Thyroid gland (tissue), 4 donors: ENCODE data around the gene ZNF593. TPM values are rescaled to one million over a fixed set of nuclear protein-coding genes. Genes with fewer than 3 reads are reported as not detected.

Source experiments
- DNase-seq, 2 donors: peaks; one replicate each; pipeline ENCODE4 v3.0.0-alpha.2; 2019
- H3K27ac ChIP-seq, 3 donors: fragments of 200-600 bp; sonication (generic); 1 replicate in 2 of 3; 2 replicates in 1 of 3; pipeline ENCODE4 v1.5.1; 2016 to 2019; ENCODE audit warnings: mild to moderate bottlenecking in 1 of 3, moderate library complexity in 1 of 3
- H3K27me3 ChIP-seq: fragments of 200-600 bp; sonication (generic); one replicate; pipeline ENCODE4 v1.5.1; 2019
- H3K36me3 ChIP-seq, 2 donors: fragments of 200-600 bp; sonication (generic); one replicate each; pipeline ENCODE4 v1.5.1; 2016 to 2019
- H3K4me1 ChIP-seq, 2 donors: fragments of 200-600 bp; sonication (generic); one replicate each; pipeline ENCODE4 v1.5.1; 2017 to 2019
- H3K4me3 ChIP-seq, 3 donors: fragments of 200-600 bp; sonication (generic); replicated peaks in 1 of 3; 1 replicate in 2 of 3; 2 replicates in 1 of 3; pipeline ENCODE4 v1.5.1; 2016; ENCODE audit warnings: mild to moderate bottlenecking in 1 of 3
- H3K9me3 ChIP-seq: fragments of 200-600 bp; sonication (generic); one replicate; pipeline ENCODE4 v1.5.1; 2017
- POLR2A ChIP-seq, 2 donors: fragments of 450-650 bp; IDR thresholded peaks; one replicate each; pipeline ENCODE4 v1.6.1; 2017; ENCODE audit warnings: antibody characterized with exemption in 2 of 2, mild to moderate bottlenecking in 2 of 2, moderate library complexity in 1 of 2
- WGBS, 2 donors: methylation state at CpG; one replicate each; pipeline ENCODE4 v1.1.5; 2017; 5-methylcytosine and 5-hydroxymethylcytosine counted together
- intact Hi-C: fragments of 100-400 bp; cut with DNase I; formaldehyde crosslinking; loops from one replicate; pipeline ENCODE4 v1.15.1; 2023
- total RNA-seq, 4 donors: library from RNA; depleted of rRNA; stranded (reverse); fragments of >200 nt; gene quantifications; one replicate each; pipeline ENCODE4 v1.2.3, GENCODE V29; 2016
- TF ChIP-seq, protein P1 (sequence below), 6 experiments: fragments of 200-600 bp in 3 of 6; fragments of 450-650 bp in 3 of 6; sonication (generic) in 3 of 6; IDR thresholded peaks; one replicate each; pipeline ENCODE4 v1.5.1; 2016 to 2019; ENCODE audit warnings: antibody characterized with exemption in 6 of 6, mild to moderate bottlenecking in 2 of 6, inconsistent platforms in 1 of 6, moderate library complexity in 1 of 6

ZNF593 gene
- total RNA-seq, result 10 to 100 TPM; 18.3 to 65.8 (median 27.3) TPM

DNA sequence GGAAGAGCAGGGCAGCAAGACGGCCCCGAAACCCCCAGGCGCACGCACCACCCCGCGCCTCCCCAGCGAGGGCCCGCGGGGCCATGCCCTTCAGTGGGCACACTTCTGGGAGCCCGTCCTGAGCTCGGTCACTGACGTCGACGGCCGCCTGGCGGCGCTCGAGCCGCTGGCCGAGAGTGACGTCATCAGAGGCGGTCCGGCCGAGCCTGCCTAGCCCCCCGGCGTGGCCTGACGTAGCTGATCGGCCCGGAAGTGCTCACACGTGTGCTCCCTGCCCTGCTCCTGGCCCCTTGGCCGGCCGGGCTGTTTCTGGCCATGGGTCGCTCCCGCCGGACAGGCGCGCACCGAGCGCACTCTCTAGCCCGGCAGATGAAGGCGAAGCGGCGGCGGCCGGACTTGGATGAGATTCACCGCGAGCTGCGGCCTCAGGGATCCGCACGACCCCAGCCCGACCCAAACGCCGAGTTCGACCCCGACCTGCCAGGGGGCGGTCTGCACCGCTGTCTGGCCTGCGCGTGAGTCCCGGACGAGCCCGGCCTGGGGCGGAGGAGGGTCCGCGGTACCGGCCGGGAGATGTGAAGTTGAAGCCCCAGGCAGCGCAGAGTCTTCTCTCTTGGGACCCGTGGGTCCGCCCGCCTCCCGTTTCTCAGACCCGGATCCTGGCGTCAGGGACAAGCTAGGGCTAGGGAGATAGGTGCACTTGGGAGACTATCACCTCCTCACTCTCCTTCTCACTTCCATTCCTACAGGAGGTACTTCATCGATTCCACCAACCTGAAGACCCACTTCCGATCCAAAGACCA, at the start of gene ZNF593:
ZNF593 (plus strand) TSS at position 240 of the 803 bp plus-strand sequence; CDS start at position 316, 76 bp downstream.
- peaks cover 8 to 18% of the 10 kb centered on the region in 2 donors for H3K4me1 ChIP-seq
- no peaks in the 10 kb centered on the region for H3K9me3 ChIP-seq
- peak in 1 of 2 donors; percentile 74 for TF ChIP-seq POLR2A (IDR thresholded peaks at IDR 0.05)
- TF ChIP-seq, protein P1, sequence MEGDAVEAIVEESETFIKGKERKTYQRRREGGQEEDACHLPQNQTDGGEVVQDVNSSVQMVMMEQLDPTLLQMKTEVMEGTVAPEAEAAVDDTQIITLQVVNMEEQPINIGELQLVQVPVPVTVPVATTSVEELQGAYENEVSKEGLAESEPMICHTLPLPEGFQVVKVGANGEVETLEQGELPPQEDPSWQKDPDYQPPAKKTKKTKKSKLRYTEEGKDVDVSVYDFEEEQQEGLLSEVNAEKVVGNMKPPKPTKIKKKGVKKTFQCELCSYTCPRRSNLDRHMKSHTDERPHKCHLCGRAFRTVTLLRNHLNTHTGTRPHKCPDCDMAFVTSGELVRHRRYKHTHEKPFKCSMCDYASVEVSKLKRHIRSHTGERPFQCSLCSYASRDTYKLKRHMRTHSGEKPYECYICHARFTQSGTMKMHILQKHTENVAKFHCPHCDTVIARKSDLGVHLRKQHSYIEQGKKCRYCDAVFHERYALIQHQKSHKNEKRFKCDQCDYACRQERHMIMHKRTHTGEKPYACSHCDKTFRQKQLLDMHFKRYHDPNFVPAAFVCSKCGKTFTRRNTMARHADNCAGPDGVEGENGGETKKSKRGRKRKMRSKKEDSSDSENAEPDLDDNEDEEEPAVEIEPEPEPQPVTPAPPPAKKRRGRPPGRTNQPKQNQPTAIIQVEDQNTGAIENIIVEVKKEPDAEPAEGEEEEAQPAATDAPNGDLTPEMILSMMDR (IDR thresholded peaks at IDR 0.05), result peak; percentile 65 to 99 (median 90)
- H3K27ac ChIP-seq, result peak within 1 kb of the TSS; percentile 39 to 61 (median 50)
- H3K4me3 ChIP-seq, result peak within 1 kb of the TSS; percentile 56 to 81 (median 58)
- peak; percentile 93 for DNase-seq
- no peaks in the 10 kb centered on the region for H3K36me3 ChIP-seq
- intact Hi-C loops, result loop anchor here (5.0 kb wide), 1 partner anchor 62 kb away; the partner anchor contains the start of gene CEP85
- H3K27me3 ChIP-seq, result no peaks in the 10 kb centered on the region
- WGBS, 2 donors, result 2% methylated on average over 24 to 40 of the region's 76 CpGs

DNA sequence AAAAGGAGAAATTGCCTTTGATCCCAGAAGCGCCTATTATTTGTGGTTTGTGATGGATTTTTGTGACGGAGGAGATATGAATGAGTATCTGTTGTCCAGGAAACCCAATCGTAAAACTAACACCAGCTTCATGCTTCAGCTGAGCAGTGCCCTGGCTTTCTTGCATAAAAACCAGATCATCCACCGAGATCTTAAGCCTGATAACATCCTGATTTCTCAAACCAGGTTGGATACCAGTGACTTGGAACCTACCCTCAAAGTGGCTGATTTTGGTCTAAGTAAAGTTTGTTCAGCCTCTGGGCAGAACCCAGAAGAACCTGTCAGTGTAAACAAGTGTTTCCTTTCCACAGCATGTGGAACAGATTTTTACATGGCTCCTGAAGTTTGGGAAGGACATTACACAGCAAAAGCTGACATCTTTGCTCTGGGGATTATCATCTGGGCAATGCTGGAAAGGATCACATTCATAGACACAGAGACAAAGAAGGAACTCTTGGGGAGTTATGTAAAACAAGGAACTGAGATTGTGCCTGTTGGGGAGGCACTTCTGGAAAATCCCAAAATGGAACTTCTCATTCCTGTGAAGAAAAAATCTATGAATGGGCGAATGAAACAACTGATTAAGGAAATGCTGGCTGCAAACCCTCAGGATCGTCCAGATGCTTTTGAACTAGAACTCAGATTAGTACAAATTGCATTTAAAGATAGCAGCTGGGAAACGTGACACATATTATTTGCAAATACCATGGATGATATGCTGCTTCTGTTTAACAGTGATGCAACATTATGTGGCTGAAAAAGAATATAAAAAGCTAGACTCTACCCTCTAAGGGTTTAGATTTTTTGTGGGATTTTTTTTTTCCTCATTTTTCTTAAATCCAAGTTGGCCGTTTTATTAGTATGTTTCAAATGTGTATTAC, 47.6 kb upstream of the ZNF593 start:
- TF ChIP-seq, protein P1 (IDR thresholded peaks at IDR 0.05), result peak in 1 of 6 experiments; percentile 7
- peak in 1 of 2 donors; percentile 25 for TF ChIP-seq POLR2A (IDR thresholded peaks at IDR 0.05)
- Histone ChIP-seq H3K36me3 (no peaks in the 10 kb centered on the region), H3K27me3 (no peaks in the 10 kb centered on the region), H3K9me3 (no peaks in the 10 kb centered on the region), H3K4me1 (peaks cover 48 to 60% of the 10 kb centered on the region in 2 donors), H3K27ac (peak overlapping the region; percentile 10 to 80 (median 69)), H3K4me3 (no peak overlapping the region)
- WGBS, 2 donors, result 47 to 60% methylated on average over 8 of the region's 8 CpGs
- DNase-seq, result peak; percentile 59 to 63
- intact Hi-C loops, result no loop called here

DNA sequence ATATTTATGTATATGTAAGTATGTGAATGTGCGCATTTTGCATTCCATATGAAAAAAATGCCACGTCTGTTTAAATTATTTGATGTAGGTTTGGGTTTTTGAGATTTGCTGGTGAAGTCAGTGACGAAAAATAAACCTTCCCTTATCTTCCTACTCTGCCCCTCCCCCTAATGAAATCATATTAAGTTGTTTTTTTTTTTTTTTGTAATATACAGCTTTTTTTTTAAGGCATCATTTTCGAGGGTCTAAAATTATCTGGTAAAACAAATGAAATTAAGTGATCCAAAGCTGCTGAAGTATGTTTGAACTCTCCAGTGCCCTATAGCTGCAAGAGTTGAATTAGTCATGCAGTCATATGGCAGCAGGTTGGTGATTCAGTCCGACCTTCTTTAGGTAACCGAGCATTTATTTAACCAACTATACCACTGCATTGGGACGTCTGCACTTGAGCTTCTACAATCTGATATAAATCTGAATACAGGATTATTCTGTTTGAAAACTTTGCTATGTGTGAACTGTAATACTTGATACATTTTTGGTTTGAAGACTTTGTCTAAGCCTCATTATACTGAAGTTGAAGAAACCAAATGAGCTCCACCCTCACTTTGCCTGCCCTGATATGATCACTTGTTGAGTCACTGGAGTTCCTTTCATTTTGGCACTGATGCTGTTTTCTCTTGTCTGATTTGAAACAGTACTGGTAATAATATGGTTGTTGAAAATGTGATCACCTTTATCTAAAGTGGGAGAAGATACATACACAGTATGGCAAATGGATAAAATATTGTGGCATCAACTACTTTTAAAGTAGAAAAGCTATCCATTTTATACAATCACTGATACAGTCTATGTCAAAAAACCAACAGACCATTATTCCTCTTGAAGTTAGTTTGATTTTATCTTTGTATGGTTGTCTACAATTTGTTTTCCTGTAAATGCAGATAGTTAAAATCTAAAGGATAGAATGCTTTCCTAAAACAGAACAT, 46.4 kb upstream of the ZNF593 start:
- no peaks in the 10 kb centered on the region for H3K9me3 ChIP-seq
- WGBS, 2 donors, result 81 to 84% methylated on average over 7 of the region's 7 CpGs
- no peak for DNase-seq
- H3K4me3 ChIP-seq, result no peak overlapping the region
- peak overlapping the region; percentile 10 to 80 (median 69) for H3K27ac ChIP-seq
- H3K4me1 ChIP-seq, result peaks cover 50 to 71% of the 10 kb centered on the region in 2 donors
- no peaks in the 10 kb centered on the region for H3K36me3 ChIP-seq
- TF ChIP-seq, protein P1 (IDR thresholded peaks at IDR 0.05), result no peak
- TF ChIP-seq POLR2A (IDR thresholded peaks at IDR 0.05), result no peak
- intact Hi-C loops, result no loop called here
- no peaks in the 10 kb centered on the region for H3K27me3 ChIP-seq

DNA sequence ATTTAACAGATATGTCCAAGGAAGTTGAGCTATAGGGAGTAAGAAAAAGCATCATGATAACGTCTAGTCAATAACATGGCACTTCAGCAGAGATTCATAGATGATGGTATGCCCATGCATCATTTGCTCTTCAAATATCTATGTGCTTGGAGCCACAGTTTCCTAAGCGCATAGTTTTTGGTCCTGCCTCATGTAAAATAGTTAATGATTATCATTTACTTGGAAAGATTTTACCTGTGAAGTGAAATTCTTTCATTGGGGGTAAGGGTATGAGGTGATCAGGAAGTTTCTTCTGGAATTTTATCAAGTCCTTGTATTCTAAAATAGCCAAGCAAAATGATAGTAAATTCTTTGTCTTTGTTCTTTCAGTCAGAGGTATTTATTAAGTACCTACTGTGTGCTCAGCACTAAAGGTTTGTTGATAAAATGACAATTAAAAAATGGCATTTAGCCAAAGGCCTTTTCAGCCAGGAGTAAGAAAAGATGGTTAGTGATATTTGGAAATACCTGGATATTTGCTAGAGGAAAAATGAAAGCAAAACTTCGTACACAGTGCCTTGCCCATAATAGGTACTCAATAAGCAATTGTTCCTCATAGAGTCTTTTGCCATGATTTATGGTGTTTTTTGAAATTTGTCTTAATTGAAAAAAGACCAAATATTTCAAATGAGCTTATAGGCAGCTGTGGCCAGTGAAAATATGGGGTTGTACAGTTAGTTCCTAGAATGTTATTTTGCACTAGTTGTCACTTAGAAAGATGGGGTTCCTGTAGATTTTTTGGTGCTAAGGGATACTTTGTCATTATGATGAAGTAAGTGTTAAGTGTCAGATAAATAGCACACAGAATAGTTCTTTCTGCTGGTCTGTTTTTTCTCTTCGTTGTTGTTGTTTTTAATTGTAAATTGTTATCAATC, 45.0 kb upstream of the ZNF593 start:
- Histone ChIP-seq H3K36me3 (no peaks in the 10 kb centered on the region), H3K4me1 (peaks cover 59 to 84% of the 10 kb centered on the region in 2 donors), H3K27me3 (no peaks in the 10 kb centered on the region), H3K27ac (peak overlapping the region; percentile 10 to 70 (median 69)), H3K4me3 (no peak overlapping the region), H3K9me3 (no peaks in the 10 kb centered on the region)
- 83 to 85% methylated on average over 4 of the region's 4 CpGs for WGBS, 2 donors
- no peak for DNase-seq
- intact Hi-C loops, result no loop called here
- TF ChIP-seq, protein P1 (IDR thresholded peaks at IDR 0.05), result no peak
- TF ChIP-seq POLR2A (IDR thresholded peaks at IDR 0.05), result no peak
